Esophagus squamous epithelium (tissue), 5 donors: Measurements from ENCODE around the gene ARHGEF17. TPM values are rescaled to one million over a fixed set of nuclear protein-coding genes. Genes with fewer than 3 reads are reported as not detected.

Source experiments
- DNase-seq: peaks from one replicate; lab custom pipeline; 2025; lab: John Stamatoyannopoulos, UW
- H3K27ac ChIP-seq, 4 donors: fragments of 200-600 bp; sonication (generic); one replicate each; pipeline ENCODE4 v1.5.1; 2016 to 2019; ENCODE audit warnings: mild to moderate bottlenecking in 1 of 4
- H3K27me3 ChIP-seq, 4 donors: fragments of 200-600 bp; sonication (generic); 1 replicate in 3 of 4; 2 replicates in 1 of 4; pipeline versions ENCODE4 v1.5.1 to v1.6.0; 2017 to 2021; ENCODE audit warnings: antibody characterized with exemption in 1 of 4
- H3K36me3 ChIP-seq, 3 donors: fragments of 200-600 bp; sonication (generic); one replicate each; pipeline ENCODE4 v1.5.1; 2016 to 2019
- H3K4me1 ChIP-seq, 3 donors: fragments of 200-600 bp; sonication (generic); one replicate each; pipeline ENCODE4 v1.5.1; 2017 to 2019
- H3K4me3 ChIP-seq, 4 donors: fragments of 200-600 bp; sonication (generic); 1 replicate in 3 of 4; 2 replicates in 1 of 4; pipeline ENCODE4 v1.5.1; 2016 to 2019; ENCODE audit warnings: mild to moderate bottlenecking in 2 of 4, moderate library complexity in 1 of 4
- H3K9me3 ChIP-seq, 3 donors: fragments of 200-600 bp; sonication (generic); one replicate each; pipeline ENCODE4 v1.5.1; 2016 to 2019
- POLR2A ChIP-seq, 4 donors: fragments of 450-650 bp; IDR thresholded peaks; one replicate each; pipeline ENCODE4 v1.6.1; 2017; ENCODE audit warnings: antibody characterized with exemption in 4 of 4, mild to moderate bottlenecking in 4 of 4, moderate library complexity in 3 of 4
- WGBS, 2 donors: methylation state at CpG; one replicate each; pipeline ENCODE4 v1.1.5; 2018; 5-methylcytosine and 5-hydroxymethylcytosine counted together
- intact Hi-C: fragments of 100-400 bp; cut with DNase I; formaldehyde crosslinking; loops from one replicate; pipeline ENCODE4 v1.15.0; 2022
- total RNA-seq, 4 donors: library from RNA; depleted of rRNA; stranded (reverse); fragments of >200 nt; gene quantifications; one replicate each; pipeline ENCODE4 v1.1.0, GENCODE V29; 2016
- TF ChIP-seq, protein P1 (sequence below), 6 experiments: fragments of 450-650 bp in 4 of 6; fragments of 200-600 bp in 2 of 6; sonication (generic) in 2 of 6; IDR thresholded peaks; one replicate each; pipeline ENCODE4 v1.5.1; 2016 to 2019; ENCODE audit warnings: antibody characterized with exemption in 6 of 6, mild to moderate bottlenecking in 4 of 6, moderate library complexity in 4 of 6
- donor health status: DM: yes; HTN: yes; CAD: no.

The ARHGEF17 gene
- total RNA-seq, 4 donors from 2014 or later: 3.2 to 23.1 (median 5.4) TPM

DNA sequence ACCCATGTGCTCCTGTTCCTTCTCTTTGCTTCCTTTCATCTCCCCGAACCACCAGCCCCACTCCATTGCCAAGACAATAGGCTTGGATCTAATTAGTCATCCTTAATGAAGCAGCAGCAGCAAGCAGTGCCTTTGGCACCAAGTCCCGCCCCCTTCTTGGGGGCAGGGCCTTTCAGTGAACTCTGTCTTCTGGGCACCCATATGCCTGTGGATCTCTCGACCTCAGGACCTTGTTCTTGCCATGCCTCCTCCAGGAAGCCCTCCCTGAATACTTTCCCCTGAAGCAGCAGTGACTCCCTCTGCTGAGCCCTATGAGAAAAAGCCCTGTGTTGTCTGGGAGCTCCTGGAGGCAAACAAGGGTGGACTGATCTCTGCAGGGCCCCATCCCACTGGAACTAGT is 32.1 kb downstream of the ARHGEF17 start:
- H3K36me3 ChIP-seq: no peaks in the 10 kb centered on the region
- no peaks in the 10 kb centered on the region for H3K9me3 ChIP-seq
- no peak overlapping the region for H3K4me3 ChIP-seq
- no peak overlapping the region for H3K27ac ChIP-seq
- H3K4me1 ChIP-seq: peaks cover 12 to 75% (median 18%) of the 10 kb centered on the region in 3 donors
- no peak for DNase-seq
- intact Hi-C loops: no loop called here
- TF ChIP-seq, protein P1, sequence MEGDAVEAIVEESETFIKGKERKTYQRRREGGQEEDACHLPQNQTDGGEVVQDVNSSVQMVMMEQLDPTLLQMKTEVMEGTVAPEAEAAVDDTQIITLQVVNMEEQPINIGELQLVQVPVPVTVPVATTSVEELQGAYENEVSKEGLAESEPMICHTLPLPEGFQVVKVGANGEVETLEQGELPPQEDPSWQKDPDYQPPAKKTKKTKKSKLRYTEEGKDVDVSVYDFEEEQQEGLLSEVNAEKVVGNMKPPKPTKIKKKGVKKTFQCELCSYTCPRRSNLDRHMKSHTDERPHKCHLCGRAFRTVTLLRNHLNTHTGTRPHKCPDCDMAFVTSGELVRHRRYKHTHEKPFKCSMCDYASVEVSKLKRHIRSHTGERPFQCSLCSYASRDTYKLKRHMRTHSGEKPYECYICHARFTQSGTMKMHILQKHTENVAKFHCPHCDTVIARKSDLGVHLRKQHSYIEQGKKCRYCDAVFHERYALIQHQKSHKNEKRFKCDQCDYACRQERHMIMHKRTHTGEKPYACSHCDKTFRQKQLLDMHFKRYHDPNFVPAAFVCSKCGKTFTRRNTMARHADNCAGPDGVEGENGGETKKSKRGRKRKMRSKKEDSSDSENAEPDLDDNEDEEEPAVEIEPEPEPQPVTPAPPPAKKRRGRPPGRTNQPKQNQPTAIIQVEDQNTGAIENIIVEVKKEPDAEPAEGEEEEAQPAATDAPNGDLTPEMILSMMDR (IDR thresholded peaks at IDR 0.05): no peak
- TF ChIP-seq POLR2A (IDR thresholded peaks at IDR 0.05): no peak
- peaks cover 0 to 15% (median 0%) of the 10 kb centered on the region in 4 donors for H3K27me3 ChIP-seq
- WGBS, 2 donors: 0 to 41% methylated on average over 1 to 3 of the region's 3 CpGs

- DNase-seq: no peak
- Histone ChIP-seq H3K27me3 (peaks cover 0 to 15% (median 0%) of the 10 kb centered on the region in 4 donors), H3K36me3 (peaks cover 0 to 7% (median 0%) of the 10 kb centered on the region in 3 donors), H3K27ac (no peak overlapping the region), H3K9me3 (no peaks in the 10 kb centered on the region), H3K4me1 (peaks cover 11 to 73% (median 16%) of the 10 kb centered on the region in 3 donors), H3K4me3 (peak overlapping the region; percentile 20 to 57 (median 32))
- no peak for TF ChIP-seq POLR2A (IDR thresholded peaks at IDR 0.05)
- TF ChIP-seq, protein P1 (IDR thresholded peaks at IDR 0.05): no peak
- intact Hi-C loops: no loop called here
- WGBS, 2 donors: 50% methylated on average over 4 of the region's 54 CpGs; no CpG with 5 or more reads in 1 of the 2 donors
Measured at GRCh38 chr11:73342633-73343032, 34.6 kb downstream of the ARHGEF17 start.

DNA sequence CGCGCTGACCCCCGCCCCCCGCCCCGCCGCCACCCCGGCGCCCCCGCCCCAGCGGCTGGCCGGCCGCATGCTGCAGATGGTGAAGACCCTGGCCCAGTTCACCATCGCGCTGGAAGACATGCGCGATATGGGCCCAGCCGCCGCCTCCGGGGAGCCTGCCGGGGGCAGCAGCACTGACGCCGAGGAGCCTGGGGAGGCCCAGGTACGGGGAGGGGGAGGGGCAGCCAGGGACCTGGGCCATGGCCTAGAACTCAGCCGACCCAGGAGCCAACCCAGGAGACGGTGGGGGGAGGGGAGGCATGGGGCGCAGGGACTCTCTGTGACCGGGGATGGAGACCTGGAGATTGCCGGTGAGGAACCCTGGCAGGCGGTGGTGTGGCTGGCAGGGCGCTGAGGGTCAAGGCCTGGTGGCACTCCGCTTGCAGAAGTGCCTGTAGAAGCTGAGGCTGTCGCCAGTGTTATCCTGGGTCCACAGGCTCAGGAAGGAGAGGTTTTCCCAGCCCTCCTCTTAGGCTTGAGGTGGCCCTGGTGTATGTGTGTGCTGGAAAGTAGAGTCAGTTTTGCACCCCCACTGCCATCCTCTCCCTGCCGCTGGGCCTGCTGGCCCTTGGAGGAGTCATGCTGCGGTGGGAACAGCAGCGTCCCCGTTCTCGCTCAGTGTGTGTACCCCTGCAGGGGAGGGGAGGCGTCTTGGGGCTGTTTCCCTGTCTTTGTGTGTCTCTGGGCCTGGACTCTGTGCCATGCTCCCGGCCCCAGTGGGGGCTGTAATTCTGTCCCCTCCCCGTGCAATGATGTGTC is 35.2 kb downstream of the ARHGEF17 start:
- peaks cover 0 to 14% (median 0%) of the 10 kb centered on the region in 3 donors for H3K36me3 ChIP-seq
- no peak overlapping the region for H3K27ac ChIP-seq
- H3K4me3 ChIP-seq: peak overlapping the region; percentile 20 to 57 (median 32)
- intact Hi-C loops: no loop called here
- no peaks in the 10 kb centered on the region for H3K9me3 ChIP-seq
- no peak for TF ChIP-seq POLR2A (IDR thresholded peaks at IDR 0.05)
- TF ChIP-seq, protein P1 (IDR thresholded peaks at IDR 0.05): no peak
- peaks cover 0 to 15% (median 0%) of the 10 kb centered on the region in 4 donors for H3K27me3 ChIP-seq
- peaks cover 11 to 68% (median 16%) of the 10 kb centered on the region in 3 donors for H3K4me1 ChIP-seq
- no peak for DNase-seq
- 83% methylated on average over 8 of the region's 40 CpGs; no CpG with 5 or more reads in 1 of the 2 donors for WGBS, 2 donors

- intact Hi-C loops: no loop called here
- Histone ChIP-seq H3K36me3 (peaks cover 0 to 15% (median 0%) of the 10 kb centered on the region in 3 donors), H3K27ac (peak overlapping the region in 1 of 4 donors; percentile 2), H3K4me1 (peaks cover 11 to 60% (median 16%) of the 10 kb centered on the region in 3 donors), H3K9me3 (no peaks in the 10 kb centered on the region), H3K4me3 (no peak overlapping the region), H3K27me3 (peaks cover 0 to 15% (median 0%) of the 10 kb centered on the region in 4 donors)
- TF ChIP-seq, protein P1 (IDR thresholded peaks at IDR 0.05): no peak
- no peak for TF ChIP-seq POLR2A (IDR thresholded peaks at IDR 0.05)
- DNase-seq: no peak
- 77% methylated on average over 6 of the region's 20 CpGs; no CpG with 5 or more reads in 1 of the 2 donors for WGBS, 2 donors
Measured at GRCh38 chr11:73344191-73344607, 36.1 kb downstream of the ARHGEF17 start.
